ENCODE measurements around the gene LRP1.

The LRP1 gene

GRCh38 chr12:57236201-57236924, 108.1 kb downstream of the LRP1 start:
- no peak for DNase-seq

GRCh38 chr12:57236925-57237595, 108.8 kb downstream of the LRP1 start:
- no peak for DNase-seq

GRCh38 chr12:57237596-57237931, 109.3 kb downstream of the LRP1 start:
- no peak for DNase-seq

GRCh38 chr12:57237932-57238853, 109.9 kb downstream of the LRP1 start:
- peak; percentile 57 for DNase-seq

GRCh38 chr12:57238854-57239554, 110.7 kb downstream of the LRP1 start:
- peak; percentile 95 for DNase-seq

- DNase-seq = peak; percentile 28
These were observed 111.3 kb downstream of the LRP1 start for GRCh38 chr12:57239587-57240065.

GRCh38 chr12:57240066-57240921, 112.0 kb downstream of the LRP1 start:
- peak; percentile 78 for DNase-seq

- DNase-seq = peak; percentile 49
These were observed 112.7 kb downstream of the LRP1 start for GRCh38 chr12:57240926-57241401.

GRCh38 chr12:57241402-57242310, 113.4 kb downstream of the LRP1 start:
- peak; percentile 39 for DNase-seq

GRCh38 chr12:57242329-57242690, 114.0 kb downstream of the LRP1 start:
- DNase-seq = no peak

- peak; percentile 87 for DNase-seq
These were observed 114.6 kb downstream of the LRP1 start for GRCh38 chr12:57242691-57243454.

- DNase-seq = peak; percentile 83
These were observed 115.4 kb downstream of the LRP1 start for GRCh38 chr12:57243521-57244311.

- DNase-seq = no peak
These were observed 116.0 kb downstream of the LRP1 start for GRCh38 chr12:57244312-57244696.

GRCh38 chr12:57247041-57247440, 118.8 kb downstream of the LRP1 start:
- no peak for DNase-seq

- no peak for DNase-seq
These were observed 120.9 kb downstream of the LRP1 start for GRCh38 chr12:57248934-57249742.

GRCh38 chr12:57250541-57250940, 122.3 kb downstream of the LRP1 start:
- DNase-seq = no peak

GRCh38 chr12:57250956-57251355, 122.7 kb downstream of the LRP1 start, which contains the start of gene STAC3:
Gene STAC3 (minus strand): TSS chr12:57251187. CDS start chr12:57249636, 1,551 bp downstream.
- DNase-seq = no peak

Measured in right kidney (tissue), 1 donor.